Gastroesophageal sphincter (tissue), 3 donors: Measurements from ENCODE around the gene ATAD5.

Experiments
- CTCF ChIP-seq, 4 experiments: fragments of 200-600 bp in 2 of 4; fragments of 450-650 bp in 2 of 4; sonication (generic) in 1 of 4; IDR thresholded peaks; one replicate each; pipeline ENCODE4 v1.5.1; 2017 to 2019; ENCODE audit warnings: antibody characterized with exemption in 4 of 4, mild to moderate bottlenecking in 2 of 4, moderate library complexity in 2 of 4
- EP300 ChIP-seq: sonication (generic); formaldehyde crosslinking; IDR thresholded peaks from one replicate; pipeline ENCODE4 v1.6.1; 2017; ENCODE audit warnings: antibody characterized with exemption, mild to moderate bottlenecking
- POLR2A ChIP-seq, 2 donors: fragments of 450-650 bp; IDR thresholded peaks; one replicate each; pipeline ENCODE4 v1.6.1; 2017; ENCODE audit warnings: antibody characterized with exemption in 2 of 2, mild to moderate bottlenecking in 2 of 2, moderate library complexity in 1 of 2
- POLR2AphosphoS5 ChIP-seq: sonication (generic); formaldehyde crosslinking; IDR thresholded peaks from one replicate; pipeline ENCODE4 v1.6.1; 2017; ENCODE audit warnings: antibody characterized with exemption

- TF ChIP-seq POLR2A (IDR thresholded peaks at IDR 0.05), result no peak
- no peak for TF ChIP-seq POLR2AphosphoS5
- TF ChIP-seq CTCF (IDR thresholded peaks at IDR 0.05), result no peak
- TF ChIP-seq EP300, result no peak
These were observed 42.8 kb upstream of the ATAD5 start for GRCh38 chr17:30788918-30789317.
